Lung (tissue), 12 donors: ENCODE data around the gene FCRL6. TPM values are rescaled to one million over a fixed set of nuclear protein-coding genes. Genes with fewer than 3 reads are reported as not detected.

ENCODE experiments used
- ATAC-seq: fragments of 200-7000 bp; cut with Tn5 transposase; one replicate; pipeline ENCODE4 v1.9.1; 2020; ENCODE audit warnings: moderate number of reproducible peaks; ENCODE audit not compliant: insufficient read depth, low FRiP score
- DNase-seq, 3 donors: peaks; one replicate each; pipeline ENCODE4 v3.0.0-alpha.2; 2013 to 2017
- H3K27ac ChIP-seq, 2 donors: one replicate each; pipeline ENCODE4 v1.5.1; 2013; ENCODE audit warnings: mild to moderate bottlenecking in 2 of 2, moderate library complexity in 2 of 2, control low read depth in 1 of 2, inconsistent platforms in 1 of 2, low read depth in 1 of 2, low read length in 1 of 2
- H3K27me3 ChIP-seq, 3 donors: one replicate each; pipeline ENCODE4 v1.5.1; 2013; ENCODE audit warnings: low read length in 2 of 3; ENCODE audit not compliant: control insufficient read depth in 3 of 3, insufficient read depth in 3 of 3
- H3K36me3 ChIP-seq, 4 donors: one replicate each; pipeline ENCODE4 v1.5.1; 2013; ENCODE audit warnings: low read length in 4 of 4, mild to moderate bottlenecking in 1 of 4, moderate library complexity in 1 of 4; ENCODE audit not compliant: control insufficient read depth in 4 of 4, insufficient read depth in 4 of 4
- H3K4me1 ChIP-seq, 5 donors: one replicate each; pipeline ENCODE4 v1.5.1; 2013; ENCODE audit warnings: low read length in 5 of 5, mild to moderate bottlenecking in 2 of 5, moderate library complexity in 1 of 5; ENCODE audit not compliant: control insufficient read depth in 5 of 5, insufficient read depth in 5 of 5
- H3K4me3 ChIP-seq: one replicate; pipeline ENCODE4 v1.5.1; 2013; ENCODE audit warnings: mild to moderate bottlenecking, control low read depth, moderate library complexity
- H3K9ac ChIP-seq, 2 donors: one replicate each; pipeline ENCODE4 v1.5.1; 2013; ENCODE audit warnings: low read length in 2 of 2, control low read depth in 1 of 2; ENCODE audit not compliant: insufficient read depth in 1 of 2
- H3K9me3 ChIP-seq, 4 donors: one replicate each; pipeline ENCODE4 v1.5.1; 2013; ENCODE audit warnings: low read length in 3 of 4, mild to moderate bottlenecking in 1 of 4, moderate library complexity in 1 of 4; ENCODE audit not compliant: control insufficient read depth in 4 of 4, insufficient read depth in 3 of 4
- CTCF ChIP-seq: IDR thresholded peaks from 2 replicates; pipeline ENCODE4 v1.5.1; 2012; ENCODE audit warnings: mild to moderate bottlenecking; ENCODE audit errors: control extremely low read depth, extremely low read depth
- WGBS, 2 donors: extraction: QIAGEN DNeasy Blood & Tissue Kit; methylation state at CpG; one replicate each; pipeline ENCODE4 v1.1.7; 2013; 5-methylcytosine and 5-hydroxymethylcytosine counted together
- polyA plus RNA-seq, 2 donors: library from polyadenylated mRNA; stranded (reverse); fragments of 200-250 nt; gene quantifications; one replicate each; pipeline ENCODE4 v1.2.1, GENCODE V29; 2013
- total RNA-seq, 2 donors: library from RNA; depleted of rRNA in 1 of 2; stranded (reverse); fragments of >200 nt in 1 of 2; gene quantifications; one replicate each; pipeline ENCODE4 v1.2.1, GENCODE V29; 2014 to 2021
- donor health status: control.
- donor health status: control.
- donor health status: Bipolar disorder and iron deficiency.
- donor health status: healthy.
- donor health status: DM: yes; HTN: yes; CAD: no.

FCRL6 gene
- total and polyA plus RNA-seq, 4 donors = 0.55 to 0.82 (median 0.71) TPM

GRCh38 chr1:159756397-159756796, 45.8 kb upstream of the FCRL6 start:
- Histone ChIP-seq H3K27ac (peak overlapping the region in 1 of 2 donors; percentile 43), H3K36me3 (no peaks in the 10 kb centered on the region), H3K27me3 (no peaks in the 10 kb centered on the region), H3K4me1 (peaks cover 0 to 7% (median 0%) of the 10 kb centered on the region in 5 donors), H3K9me3 (no peaks in the 10 kb centered on the region), H3K9ac (no peak overlapping the region), H3K4me3 (no peak overlapping the region)
- ATAC-seq (no peak), DNase-seq (peak in 1 of 3 donors; percentile 4)
- no peak for TF ChIP-seq CTCF

- WGBS, 2 donors = 15% methylated on average over 1 of the region's 1 CpG
- Histone ChIP-seq H3K27ac (no peak overlapping the region), H3K4me1 (no peaks in the 10 kb centered on the region), H3K4me3 (no peak overlapping the region), H3K36me3 (no peaks in the 10 kb centered on the region), H3K9me3 (peaks cover 0 to 3% (median 0%) of the 10 kb centered on the region in 4 donors), H3K27me3 (no peaks in the 10 kb centered on the region), H3K9ac (no peak overlapping the region)
- TF ChIP-seq CTCF = no peak
- DNase-seq = no peak
- no peak for ATAC-seq
Observed at GRCh38 chr1:159763686-159764085, 38.5 kb upstream of the FCRL6 start.

GRCh38 chr1:159765806-159766205, 36.4 kb upstream of the FCRL6 start:
- 87 to 89% methylated on average over 3 of the region's 3 CpGs for WGBS, 2 donors
- H3K36me3 ChIP-seq = no peaks in the 10 kb centered on the region
- DNase-seq (no peak), ATAC-seq (no peak)
- no peaks in the 10 kb centered on the region for H3K27me3 ChIP-seq
- no peaks in the 10 kb centered on the region for H3K4me1 ChIP-seq
- no peak overlapping the region for H3K27ac ChIP-seq
- H3K9me3 ChIP-seq = peaks cover 0 to 3% (median 0%) of the 10 kb centered on the region in 4 donors
- no peak overlapping the region for H3K9ac ChIP-seq
- TF ChIP-seq CTCF = no peak
- no peak overlapping the region for H3K4me3 ChIP-seq
